CD4-positive, alpha-beta T cell treated with Interleukin-6 for 4 hours (primary cell): Measurements from ENCODE around the gene CDHR4.
"Not testable (repeated sequence)": the region's sequence is repeated elsewhere in the genome, so short reads cannot be mapped to it uniquely, and the experiment has no call there.

Experiments used
- DNase-seq: peaks from one replicate; pipeline ENCODE4 v3.0.0-alpha.2; 2020; ENCODE audit warnings: mixed read lengths

Gene CDHR4

GRCh38 chr3:49799761-49800160 is at the start of gene CDHR4:
Gene CDHR4, minus strand, starts transcription at chr3:49799873. Its CDS starts 61 bp downstream, at chr3:49799812.
- no peak for DNase-seq

GRCh38 chr3:49845694-49846093 is 46.0 kb upstream of the CDHR4 start:
- no peak for DNase-seq

- no peak for DNase-seq
Observed at GRCh38 chr3:49844464-49845183, 45.0 kb upstream of the CDHR4 start.

- DNase-seq, result no peak
Observed at GRCh38 chr3:49842843-49843517, 43.3 kb upstream of the CDHR4 start.

- DNase-seq, result no peak
Observed at GRCh38 chr3:49841806-49842205, 42.1 kb upstream of the CDHR4 start.

GRCh38 chr3:49841126-49841696 is 41.5 kb upstream of the CDHR4 start:
- DNase-seq, result peak; percentile 12

- no peak for DNase-seq
Observed at GRCh38 chr3:49840388-49840787, 40.7 kb upstream of the CDHR4 start.

GRCh38 chr3:49839193-49839809 is 39.6 kb upstream of the CDHR4 start:
- DNase-seq, result peak; percentile 87

- no peak for DNase-seq
Observed at GRCh38 chr3:49831341-49831740, 31.7 kb upstream of the CDHR4 start.

GRCh38 chr3:49826016-49826415 is 26.3 kb upstream of the CDHR4 start:
- DNase-seq, result no peak

GRCh38 chr3:49823131-49823530 is 23.5 kb upstream of the CDHR4 start:
- not testable (repeated sequence) for DNase-seq

- DNase-seq, result peak; percentile 55
Observed at GRCh38 chr3:49813497-49814174, 14.0 kb upstream of the CDHR4 start, which contains the start of gene UBA7. Gene UBA7, minus strand, starts transcription at chr3:49813953. Its CDS starts 166 bp downstream, at chr3:49813787.

- DNase-seq, result no peak
Observed at GRCh38 chr3:49812916-49813496, 13.3 kb upstream of the CDHR4 start.

GRCh38 chr3:49807431-49808114 is 7.9 kb upstream of the CDHR4 start:
- DNase-seq, result no peak

- no peak for DNase-seq
Observed at GRCh38 chr3:49806850-49807249, 7.2 kb upstream of the CDHR4 start.

- DNase-seq, result peak; percentile 48
Observed at GRCh38 chr3:49805897-49806701, 6.4 kb upstream of the CDHR4 start.

- DNase-seq, result no peak
Observed at GRCh38 chr3:49805367-49805782, 5.7 kb upstream of the CDHR4 start.

- DNase-seq, result no peak
Observed at GRCh38 chr3:49804141-49805041, 4.7 kb upstream of the CDHR4 start.

GRCh38 chr3:49803465-49804140 is 3.9 kb upstream of the CDHR4 start:
- DNase-seq, result peak; percentile 58
